Measurements from ENCODE around the gene SPATA32. TPM values are rescaled to one million over a fixed set of nuclear protein-coding genes. Genes with fewer than 3 reads are reported as not detected.

SPATA32 gene
- total RNA-seq, 1 experiment from 2014 or later: 0.15 TPM

GRCh38 chr17:45251931-45252330 lies 10.0 kb downstream of the SPATA32 start:
- H3K4me3 ChIP-seq (replicated peaks in 1 of 2; ENCODE audit: low read depth in 1 of 2, low read length in 2 of 2): no peak overlapping the region
- TF ChIP-seq EGR1 (IDR thresholded peaks at IDR 0.05; ENCODE audit: low read depth): no peak
- TF ChIP-seq TCF7L2 (IDR thresholded peaks at IDR 0.05; ENCODE audit: borderline replicate concordance, extremely low read depth, insufficient read depth, insufficient read length): no peak
- no peak for TF ChIP-seq EZH2phosphoT487 (IDR thresholded peaks at IDR 0.05; ENCODE audit: borderline replicate concordance)
- no peak for TF ChIP-seq CEBPB (IDR thresholded peaks at IDR 0.05; ENCODE audit: low read depth)
- TF ChIP-seq SRF (IDR thresholded peaks at IDR 0.05; ENCODE audit: low read depth): no peak
- TF ChIP-seq YY1 (IDR thresholded peaks at IDR 0.05; ENCODE audit: extremely low read depth, insufficient replicate concordance, low read depth, low read length): no peak
- no peak overlapping the region for H3K4me2 ChIP-seq (ENCODE audit: low read length)
- POLR2A ChIA-PET: interaction anchor here (1.2 kb wide), 1 partner anchor 180 kb away, joined by 4 read pairs; no protein-coding TSS in a partner anchor
- no peak overlapping the region for H2AFZ ChIP-seq (ENCODE audit: low read depth, low read length, poor library complexity, severe bottlenecking)
- H3K4me1 ChIP-seq (ENCODE audit: control insufficient read depth in 1 of 2, insufficient read depth in 2 of 2, low read length in 2 of 2): peaks cover 6 to 17% of the 10 kb centered on the region in 2 experiments; a peak in 3 of 4 replicates
- no peaks in the 10 kb centered on the region for H3K9me3 ChIP-seq (ENCODE audit: control insufficient read depth in 1 of 2, insufficient read depth in 1 of 2, low read depth in 1 of 2, low read length in 2 of 2)
- intact Hi-C loops (cut with micrococcal nuclease): no loop called here
- no peak for ATAC-seq
- peaks cover 9% of the 10 kb centered on the region; the same call in 1 of the 2 replicates for H3K79me2 ChIP-seq (ENCODE audit: insufficient read depth, low read length)
- peaks cover 0 to 4% of the 10 kb centered on the region in 2 experiments; a peak in 2 of 4 replicates for H3K36me3 ChIP-seq (ENCODE audit: control insufficient read depth in 1 of 2, insufficient read depth in 2 of 2, low read length in 2 of 2)
- H3K27ac ChIP-seq (ENCODE audit: low read depth, low read length): no peak overlapping the region
- no peak overlapping the region for H3K9ac ChIP-seq (ENCODE audit: low read length)
- no peaks in the 10 kb centered on the region for H4K20me1 ChIP-seq (ENCODE audit: insufficient read depth)
- CTCF ChIA-PET: no interaction called here
- BruUV-seq (replicated peaks): no TSS peak
- no peak for DNase-seq (ENCODE audit: low read depth, low spot score)
- no peaks in the 10 kb centered on the region for H3K9me2 ChIP-seq (ENCODE audit: insufficient read depth)
- RAD21 ChIA-PET (ENCODE audit: low non-redundant PET in 1 of 2, low total read pairs in 2 of 2, uncharacterized antibody in 2 of 2, unreplicated experiment in 2 of 2): no interaction called here
- H3K27me3 ChIP-seq (ENCODE audit: insufficient read depth, low read length): no peaks in the 10 kb centered on the region

GRCh38 chr17:45248132-45248957 lies 13.5 kb downstream of the SPATA32 start:
- RAD21 ChIA-PET (ENCODE audit: low non-redundant PET in 1 of 2, low total read pairs in 2 of 2, uncharacterized antibody in 2 of 2, unreplicated experiment in 2 of 2): no interaction called here
- TSS peak; percentile 61 for BruUV-seq (replicated peaks)
- no peak overlapping the region for H2AFZ ChIP-seq (ENCODE audit: low read depth, low read length, poor library complexity, severe bottlenecking)

More at GRCh38 chr17:45248132-45248957, 13.5 kb downstream of the SPATA32 start:
- H3K9me2 ChIP-seq (ENCODE audit: insufficient read depth): no peaks in the 10 kb centered on the region
- ATAC-seq: peak; percentile 62
- H3K79me2 ChIP-seq (ENCODE audit: insufficient read depth, low read length): peaks cover 9% of the 10 kb centered on the region; the same call in 1 of the 2 replicates
- H3K4me1 ChIP-seq (ENCODE audit: control insufficient read depth in 1 of 2, insufficient read depth in 2 of 2, low read length in 2 of 2): peaks cover 11 to 19% of the 10 kb centered on the region in 2 experiments; a peak in 3 of 4 replicates
- H3K9ac ChIP-seq (ENCODE audit: low read length): peak overlapping the region; percentile 92
- ChIA-PET CTCF (interaction anchor here (0.7 to 3.2 kb wide), 6 partner anchors 13 to 149 kb away, joined by 3 to 9 read pairs (median 4); partner anchors contain the start of gene ACBD4), POLR2A (interaction anchor here (1.0 kb wide), 1 partner anchor 177 kb away, joined by 3 read pairs; no protein-coding TSS in a partner anchor)
- TF ChIP-seq ZFX (IDR thresholded peaks at IDR 0.05): peak; percentile 38; the same call in 1 of the 2 replicates
- TF ChIP-seq CEBPB (IDR thresholded peaks at IDR 0.05; ENCODE audit: low read depth): no peak
- peak overlapping the region; percentile 94 for H3K27ac ChIP-seq (ENCODE audit: low read depth, low read length)
- no peak for DNase-seq (ENCODE audit: low read depth, low spot score)
- peak overlapping the region; percentile 99 for H3K4me2 ChIP-seq (ENCODE audit: low read length)
- peaks cover 0 to 4% of the 10 kb centered on the region in 2 experiments; a peak in 2 of 4 replicates for H3K36me3 ChIP-seq (ENCODE audit: control insufficient read depth in 1 of 2, insufficient read depth in 2 of 2, low read length in 2 of 2)
- H3K4me3 ChIP-seq (replicated peaks in 1 of 2; ENCODE audit: low read depth in 1 of 2, low read length in 2 of 2): peak overlapping the region; percentile 82 to 95
- no peaks in the 10 kb centered on the region for H4K20me1 ChIP-seq (ENCODE audit: insufficient read depth)
- H3K9me3 ChIP-seq (ENCODE audit: control insufficient read depth in 1 of 2, insufficient read depth in 1 of 2, low read depth in 1 of 2, low read length in 2 of 2): no peaks in the 10 kb centered on the region
- no peaks in the 10 kb centered on the region for H3K27me3 ChIP-seq (ENCODE audit: insufficient read depth, low read length)
- intact Hi-C loops (cut with micrococcal nuclease): no loop called here

Measured in HCT116 (cell line).